Activated CD8-positive, alpha-beta memory T cell treated with anti-CD3 and anti-CD28 coated beads for 24 hours (primary cell): Measurements from ENCODE around the gene STK32C.
"Not testable (repeated sequence)": the region's sequence is repeated elsewhere in the genome, so short reads cannot be mapped to it uniquely, and the experiment has no call there.

Experiments used
- DNase-seq: peaks from one replicate; pipeline ENCODE4 v3.0.0-alpha.2; 2020

STK32C gene

DNA sequence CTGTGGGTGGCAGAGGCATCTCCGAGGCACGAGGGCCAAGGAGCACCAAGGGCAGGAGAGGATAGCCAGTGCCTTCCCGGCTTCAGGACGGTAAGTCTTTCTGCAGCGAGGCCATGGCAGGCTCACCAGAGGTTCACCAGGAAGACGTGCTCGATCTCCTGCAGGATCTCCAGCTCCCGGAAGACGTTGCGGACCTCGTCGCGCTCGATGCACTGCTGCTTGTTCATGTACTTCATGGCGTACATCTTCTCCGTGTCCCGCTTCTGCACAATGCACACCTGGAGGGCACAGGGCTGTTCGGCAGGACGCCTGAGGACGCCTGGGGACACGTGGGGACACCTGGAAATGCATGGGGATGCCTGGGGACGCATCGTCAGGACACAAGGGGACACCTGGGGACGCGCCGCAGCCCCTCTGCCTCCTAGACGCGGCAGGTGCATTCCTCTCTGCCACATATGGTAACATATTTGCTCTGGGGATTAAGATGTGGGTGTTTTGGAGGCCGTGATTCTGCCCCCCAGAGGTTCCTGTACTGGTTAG is 79.8 kb downstream of the STK32C start:
- DNase-seq: no peak

GRCh38 chr10:132226586-132227405 is 81.0 kb downstream of the STK32C start:
- no peak for DNase-seq

DNA sequence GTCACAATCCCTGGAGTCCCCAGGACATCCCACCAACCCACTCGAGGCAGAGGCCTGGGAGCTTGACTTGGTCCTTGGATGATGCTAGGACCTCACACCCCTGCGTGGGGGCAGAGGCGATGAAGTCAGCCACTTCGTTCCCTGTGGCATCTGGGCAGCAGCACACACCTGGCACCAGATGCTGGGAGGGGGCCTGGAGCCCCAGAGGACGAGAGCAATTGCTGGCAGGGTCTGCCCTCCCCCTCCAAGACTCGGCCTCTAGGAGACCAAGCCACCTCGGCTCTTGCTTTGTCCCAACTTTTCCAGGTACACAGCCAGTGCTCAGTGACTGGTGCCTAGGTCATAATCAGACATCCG is 81.9 kb downstream of the STK32C start:
- DNase-seq: no peak

DNA sequence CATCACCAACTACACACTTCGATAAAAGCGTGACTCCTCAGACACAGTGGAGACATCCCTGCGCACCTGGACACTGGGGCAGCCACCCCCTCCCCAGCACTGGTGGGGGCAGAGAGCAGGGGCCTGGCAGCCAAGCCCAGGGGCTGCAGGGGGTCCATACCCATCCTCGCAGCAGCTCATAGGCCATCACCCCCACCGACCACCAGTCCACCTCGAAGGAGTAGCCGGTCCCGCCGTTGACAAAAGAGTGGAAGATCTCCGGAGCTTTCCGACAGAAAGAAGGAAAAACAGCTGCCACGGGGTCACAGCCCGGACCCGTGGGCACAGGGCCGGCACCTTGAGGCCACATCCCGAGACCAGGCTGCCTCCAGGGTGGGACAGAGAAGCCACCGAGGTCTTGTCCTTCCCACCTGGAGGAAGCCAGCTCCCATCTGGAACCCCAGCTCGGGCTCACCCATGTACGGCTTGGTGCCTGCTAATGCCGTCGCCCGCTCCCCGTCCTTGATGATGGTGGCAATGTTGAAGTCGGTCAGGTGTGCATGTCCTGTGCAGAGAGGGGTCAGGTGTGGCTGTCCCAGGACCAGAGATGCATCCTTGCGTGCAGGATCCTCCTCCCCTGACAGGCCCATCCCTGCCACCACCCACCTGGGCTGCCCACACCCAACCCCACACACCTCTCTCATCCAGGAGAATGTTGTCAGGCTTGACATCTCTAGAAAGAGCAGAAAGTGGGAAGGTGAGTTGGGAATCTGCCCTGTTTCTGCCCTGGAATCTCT is 82.5 kb downstream of the STK32C start:
- DNase-seq: no peak

DNA sequence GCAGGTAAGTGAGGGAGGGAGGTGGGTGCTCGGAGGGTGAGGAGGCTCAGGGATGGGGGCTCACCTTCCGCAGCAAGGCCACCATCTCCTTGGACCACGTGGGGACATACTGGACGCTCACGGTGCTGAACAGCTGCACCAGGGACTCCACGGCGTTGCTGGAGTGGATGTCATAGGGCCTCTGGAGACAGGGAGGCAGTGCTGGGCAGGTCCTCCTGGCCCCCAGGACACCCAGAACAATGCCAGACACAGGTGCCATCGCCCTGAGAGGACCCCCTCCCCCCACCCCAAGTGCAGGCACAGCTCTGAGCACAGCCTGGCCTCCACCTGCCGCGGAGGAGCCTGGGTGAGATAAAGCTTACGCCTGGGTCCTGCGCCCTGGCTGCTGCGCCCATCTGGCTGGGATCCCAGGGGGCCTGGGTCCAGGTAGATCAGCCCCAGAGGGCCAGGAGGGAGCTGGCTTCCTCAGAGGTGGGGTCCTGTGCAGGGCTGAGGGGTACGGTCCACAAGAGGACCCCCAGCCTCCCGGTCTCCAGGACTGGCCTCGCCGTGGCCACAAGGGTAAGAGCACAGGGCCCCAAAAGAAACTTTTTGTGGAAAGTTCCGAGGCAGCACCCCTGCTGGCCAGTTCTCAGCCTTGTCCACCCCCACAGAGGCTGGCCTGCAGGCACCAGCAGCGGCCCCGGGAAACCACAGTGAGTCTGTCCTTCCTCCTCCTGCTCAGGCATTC is 83.2 kb downstream of the STK32C start:
- no peak for DNase-seq

DNA sequence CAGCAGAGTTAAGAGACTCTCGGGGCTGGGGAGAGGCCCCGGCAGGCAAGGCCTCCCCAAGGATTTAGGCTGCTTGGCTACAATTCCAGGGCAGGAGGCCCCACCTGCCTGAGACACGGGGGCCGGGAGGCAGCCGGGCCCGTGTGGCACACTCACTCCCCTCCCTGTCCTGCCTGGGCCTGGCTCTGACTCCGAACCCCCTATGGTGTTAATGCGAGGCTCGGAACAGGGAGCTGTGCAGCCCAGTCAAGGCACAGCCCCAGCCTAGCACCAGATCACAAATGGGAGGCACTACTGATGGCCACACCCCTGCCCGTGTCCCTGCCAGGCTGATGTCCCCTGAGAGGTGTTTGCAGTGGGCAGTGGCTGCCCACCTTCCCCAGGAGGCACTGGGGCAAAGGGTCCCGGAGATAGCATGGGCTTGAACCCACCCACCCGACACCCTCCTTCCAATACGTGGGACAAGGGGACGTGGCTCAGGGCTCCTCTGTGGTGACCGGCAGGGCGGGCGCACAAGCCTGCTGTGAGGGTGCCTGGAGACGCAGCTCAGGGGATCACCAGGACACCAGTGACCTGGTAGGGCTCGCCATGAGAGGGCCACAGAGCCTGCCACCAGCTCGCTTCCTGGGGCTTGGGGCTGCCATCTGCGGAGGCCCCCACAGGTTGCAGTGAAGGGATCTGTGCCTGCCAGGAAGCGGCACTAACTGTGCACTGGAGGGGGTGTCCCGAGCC is 84.0 kb downstream of the STK32C start:
- no peak for DNase-seq

DNA sequence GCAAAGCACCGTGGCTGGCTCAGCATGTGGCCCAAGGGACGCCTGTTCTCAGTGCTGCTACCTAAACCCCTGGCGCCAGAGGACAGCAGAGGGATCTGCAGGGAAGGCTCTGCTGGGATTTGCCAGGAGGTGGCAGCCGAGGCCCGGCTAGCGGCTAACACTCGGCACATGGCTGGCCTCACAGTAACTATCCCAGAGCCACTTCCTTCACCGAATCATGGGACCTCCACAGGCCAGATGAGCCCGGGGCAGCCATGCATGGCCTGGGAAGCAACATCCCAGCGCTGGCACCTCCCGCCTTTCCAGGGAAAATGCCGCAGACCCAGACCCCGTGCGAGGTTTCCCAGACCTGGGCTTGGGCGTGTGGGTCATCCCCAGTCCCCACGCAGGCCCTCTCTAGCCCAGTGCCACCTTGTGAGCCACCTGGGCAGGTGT is 84.6 kb downstream of the STK32C start:
- DNase-seq: peak; percentile 81

DNA sequence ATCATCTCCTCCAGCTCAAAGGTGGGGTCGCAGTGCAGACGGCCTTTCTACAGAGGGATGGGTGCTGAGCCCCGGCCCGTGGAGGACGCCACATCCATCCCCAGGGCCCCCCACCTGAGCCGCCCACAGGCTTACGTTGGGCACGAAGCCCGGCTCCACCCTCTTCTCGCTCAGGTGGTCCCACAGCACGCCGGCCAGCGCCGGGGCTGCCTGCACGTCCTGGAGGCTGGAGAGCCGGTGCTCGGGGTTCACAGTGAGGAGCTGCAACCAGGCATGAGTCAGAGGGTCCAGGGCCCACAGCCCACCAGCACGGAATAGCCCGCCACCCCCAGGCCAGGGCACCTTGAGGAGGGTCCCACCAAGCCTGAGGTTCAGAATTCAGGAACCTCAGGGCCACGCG is 85.0 kb downstream of the STK32C start:
- DNase-seq: no peak

DNA sequence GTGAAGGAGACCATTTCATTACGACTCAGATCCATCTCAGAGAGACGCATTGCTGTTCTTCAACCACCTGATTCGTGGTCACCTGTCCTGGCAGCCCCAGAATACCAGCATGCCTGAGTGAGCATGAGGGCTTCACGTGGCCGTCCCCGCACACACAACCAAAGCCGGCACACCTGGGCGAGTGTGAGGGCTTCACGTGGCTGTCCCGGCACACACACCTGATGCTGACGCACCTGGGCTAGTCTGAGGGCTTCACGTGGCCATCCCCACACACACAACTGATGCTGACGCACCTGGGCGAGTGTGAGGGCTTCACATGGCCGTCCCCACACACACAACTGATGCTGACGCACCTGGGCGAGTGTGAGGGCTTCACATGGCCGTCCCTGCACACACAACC is 86.8 kb downstream of the STK32C start:
- DNase-seq: not testable (repeated sequence)

- DNase-seq: no peak
These were observed 87.7 kb downstream of the STK32C start for GRCh38 chr10:132220061-132220460.

GRCh38 chr10:132219486-132219885 is 88.3 kb downstream of the STK32C start:
- DNase-seq: no peak

- not testable (repeated sequence) for DNase-seq
These were observed 91.3 kb downstream of the STK32C start for GRCh38 chr10:132216441-132216840.

DNA sequence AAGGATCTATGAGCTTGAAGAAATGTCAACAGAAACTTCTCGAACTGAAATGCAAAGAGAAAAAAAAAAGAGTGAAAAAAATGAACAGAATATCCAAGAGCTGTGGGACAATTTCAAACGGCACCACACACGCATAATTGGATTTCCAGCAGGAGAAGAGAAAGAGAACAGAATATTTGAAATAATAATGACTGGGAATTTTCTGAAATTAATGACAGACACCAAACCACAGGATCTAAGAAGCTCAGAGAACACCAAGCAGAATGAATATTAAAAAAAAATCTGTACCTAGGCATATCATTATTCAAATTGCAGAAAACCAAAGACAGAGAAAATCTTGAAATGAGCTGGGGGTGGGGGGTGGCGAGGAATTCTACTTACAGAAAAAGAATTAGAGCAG is 93.8 kb downstream of the STK32C start:
- no peak for DNase-seq

GRCh38 chr10:132212816-132213215 is 94.9 kb downstream of the STK32C start:
- DNase-seq: no peak

DNA sequence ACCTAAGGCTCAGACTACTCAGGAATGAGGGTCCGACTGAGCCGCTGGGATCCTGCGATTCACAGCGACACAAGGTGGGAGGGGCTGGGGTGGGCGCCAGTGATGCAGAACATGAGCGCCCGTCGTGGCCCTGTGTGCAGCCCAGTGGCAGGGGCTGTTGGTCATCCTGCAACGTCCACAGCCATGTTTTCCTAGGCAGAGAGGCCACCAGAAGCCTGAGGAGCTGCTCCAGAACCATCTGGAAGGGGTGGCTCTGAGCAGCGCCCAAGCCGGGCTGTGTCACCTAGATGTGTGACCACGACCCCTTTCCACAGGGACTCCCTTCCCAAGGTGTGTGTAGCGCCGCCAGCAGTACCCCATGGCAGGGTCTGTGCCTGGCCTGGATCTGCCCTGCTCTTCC is 96.5 kb downstream of the STK32C start:
- DNase-seq: no peak

GRCh38 chr10:132210766-132211165 is 97.0 kb downstream of the STK32C start:
- no peak for DNase-seq

GRCh38 chr10:132209978-132210530 is 97.7 kb downstream of the STK32C start:
- DNase-seq: no peak

DNA sequence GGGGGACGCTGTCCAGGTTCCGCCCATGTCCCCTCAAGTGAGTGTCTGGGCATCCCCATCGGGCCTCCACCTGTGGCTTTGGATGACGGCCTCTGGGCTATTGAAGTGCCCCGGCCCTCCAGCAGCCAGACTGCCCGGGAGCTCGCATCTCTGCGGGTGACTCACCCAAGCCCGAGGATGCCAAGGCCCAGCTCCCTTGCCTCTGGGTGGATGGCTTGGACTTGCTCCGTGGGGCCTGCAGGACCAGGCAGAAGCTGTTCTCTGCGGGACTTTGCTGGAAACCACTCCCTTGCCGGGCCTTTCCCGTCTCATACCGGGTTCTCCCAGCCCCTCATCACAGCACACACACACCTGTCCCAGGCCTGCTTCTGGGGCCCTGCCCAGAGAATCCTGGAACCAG is 98.6 kb downstream of the STK32C start:
- DNase-seq: no peak

DNA sequence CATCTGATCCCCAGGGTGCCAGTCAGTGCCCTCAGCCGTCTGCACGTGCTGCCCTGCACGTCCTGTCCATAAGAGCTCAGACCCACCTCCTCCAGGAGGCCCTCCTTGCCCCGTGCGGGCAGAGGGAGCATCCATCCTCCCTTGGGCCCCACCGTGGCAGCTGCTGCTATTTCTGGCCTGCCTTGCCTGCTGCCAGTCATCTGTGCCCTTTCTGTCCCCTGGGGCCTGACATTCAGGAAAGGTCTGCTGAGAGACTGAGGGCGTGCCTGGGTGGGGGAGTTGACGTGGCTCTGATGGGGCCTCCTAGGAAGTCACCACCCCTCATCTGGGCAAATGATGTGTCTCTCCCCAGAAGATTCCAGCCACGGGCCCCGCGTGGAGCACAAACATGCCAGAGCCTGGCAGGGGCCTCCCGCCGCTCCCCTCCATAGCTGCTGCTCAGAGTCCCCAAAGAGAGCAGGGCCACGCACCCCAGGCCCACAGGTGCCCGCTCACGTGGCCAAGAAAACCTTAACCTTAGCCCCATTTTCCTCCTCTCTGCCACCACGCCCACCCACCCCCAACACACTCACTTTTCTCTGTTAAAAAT is 99.2 kb downstream of the STK32C start:
- no peak for DNase-seq

DNA sequence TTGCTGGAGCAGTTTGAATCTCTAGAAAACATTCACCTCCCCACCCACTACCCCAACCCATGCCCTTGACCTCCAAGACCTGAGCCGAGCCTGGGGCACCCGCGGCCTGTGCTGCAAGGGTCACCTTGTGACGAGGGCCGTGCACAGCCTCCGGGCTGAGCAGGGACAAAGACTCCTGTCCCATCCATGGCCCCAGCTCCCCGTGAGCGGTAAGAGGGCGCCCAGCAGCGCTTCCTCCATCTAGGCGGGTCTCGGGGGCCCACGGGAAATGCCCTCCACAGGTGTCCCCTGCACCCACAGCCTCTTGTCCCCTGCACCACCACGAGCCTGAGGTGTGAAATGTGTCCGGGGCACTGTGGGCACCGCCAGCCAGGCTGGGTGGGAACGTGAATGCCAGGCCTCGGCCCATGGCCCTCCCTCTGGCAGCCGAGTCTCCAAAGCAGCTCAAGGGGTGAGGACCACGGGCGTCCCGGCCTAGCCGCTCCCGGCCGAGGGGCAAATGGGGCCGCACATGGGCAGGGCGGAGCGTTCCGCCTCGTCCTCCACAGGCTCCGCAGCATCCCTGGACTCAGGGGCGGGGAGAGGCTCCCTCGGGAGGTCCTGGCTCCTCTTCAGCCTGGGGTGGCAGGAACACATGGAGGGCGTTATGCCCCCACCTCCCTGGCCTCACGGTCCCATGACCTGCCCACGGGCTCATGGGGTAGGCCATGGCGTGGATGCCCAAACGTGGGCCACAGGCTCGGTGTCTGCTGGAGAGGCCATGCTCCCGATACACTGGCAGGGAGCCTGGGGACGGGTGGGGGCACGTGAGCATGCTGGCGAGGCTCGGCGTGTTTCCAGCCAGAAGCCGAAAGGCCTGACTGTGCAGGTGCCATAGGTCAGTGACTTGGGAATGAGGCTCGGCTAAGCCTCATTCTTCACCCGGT is 100.0 kb downstream of the STK32C start:
- no peak for DNase-seq
